Gastroesophageal sphincter (tissue), 3 donors: ENCODE measurements around the gene DNAJC10.

Experiments used
- CTCF ChIP-seq, 4 experiments: fragments of 200-600 bp in 2 of 4; fragments of 450-650 bp in 2 of 4; sonication (generic) in 1 of 4; IDR thresholded peaks; one replicate each; pipeline ENCODE4 v1.5.1; 2017 to 2019; ENCODE audit warnings: antibody characterized with exemption in 4 of 4, mild to moderate bottlenecking in 2 of 4, moderate library complexity in 2 of 4
- POLR2AphosphoS5 ChIP-seq: sonication (generic); formaldehyde crosslinking; IDR thresholded peaks from one replicate; pipeline ENCODE4 v1.6.1; 2017; ENCODE audit warnings: antibody characterized with exemption

GRCh38 chr2:182779323-182779722, 63.3 kb downstream of the DNAJC10 start:
- no peak for TF ChIP-seq POLR2AphosphoS5
- no peak for TF ChIP-seq CTCF (IDR thresholded peaks at IDR 0.05)
